A549 (cell line): ENCODE data around the gene DNAH17. TPM values are rescaled to one million over a fixed set of nuclear protein-coding genes. Genes with fewer than 3 reads are reported as not detected.

Experiments used
- ATAC-seq, 2 experiments: fragments of 200-7000 bp in 1 of 2; fragments of >200 bp in 1 of 2; cut with Nextera tagmentation in 1 of 2; cut with Tn5 transposase in 1 of 2; 3 replicates each; pipeline versions ENCODE4 v1.8.0 to v1.9.1; 2018 to 2020; ENCODE audit warnings: mild to moderate bottlenecking in 1 of 2, moderate library complexity in 1 of 2
- CTCF ChIA-PET: fragments of 300-600 bp; sonication (Branson Sonifier 250); formaldehyde crosslinking; extraction: SDS; loops from one replicate; lab custom pipeline; 2021; ENCODE audit warnings: antibody characterized with exemption, inconsistent platforms; lab: Yijun Ruan, JAX
- POLR2A ChIA-PET: fragments of 350-600 bp; formaldehyde crosslinking; extraction: SDS; loops from one replicate; lab custom pipeline; 2021; ENCODE audit warnings: antibody characterized with exemption, inconsistent platforms; lab: Yijun Ruan, JAX
- DNase-seq, 2 experiments: peaks; one replicate each; pipeline versions ENCODE4 v3.0.0 to v3.0.0-alpha.2; 2011 to 2016; ENCODE audit warnings: low read depth in 1 of 2, low spot score in 1 of 2
- FAIRE-seq: peaks from 2 replicates; lab custom pipeline; 2011; peaks lifted over from hg19 to GRCh38; lab: Jason Lieb, UNC
- H3K27ac ChIP-seq, 2 experiments: fragments of >200 bp; sonication (Bioruptor Twin); formaldehyde crosslinking; 3 replicates each; pipeline ENCODE4 v1.5.1; 2016 to 2017
- H3K4me1 ChIP-seq: fragments of >200 bp; sonication (Bioruptor Twin); formaldehyde crosslinking; 3 replicates; pipeline ENCODE4 v1.6.1; 2016
- H3K4me2 ChIP-seq: fragments of >200 bp; sonication (Bioruptor Twin); formaldehyde crosslinking; 3 replicates; pipeline ENCODE4 v1.6.1; 2016
- H3K4me3 ChIP-seq: fragments of >200 bp; sonication (Bioruptor Twin); formaldehyde crosslinking; 3 replicates; pipeline ENCODE4 v1.5.1; 2016
- H3K9me3 ChIP-seq: fragments of >200 bp; sonication (Bioruptor Twin); formaldehyde crosslinking; 3 replicates; pipeline ENCODE4 v1.6.1; 2016
- ATOH8 ChIP-seq: fragments of 250-450 bp; sonication (Bioruptor Pico); IDR thresholded peaks from 2 replicates; pipeline ENCODE4 v1.5.0; 2020; ENCODE audit warnings: low read depth, mild to moderate bottlenecking, moderate library complexity
- BHLHE40 ChIP-seq: IDR thresholded peaks from 2 replicates; pipeline ENCODE4 v1.6.1; 2012; ENCODE audit warnings: low read depth, low read length, inconsistent platforms
- E2F6 ChIP-seq: IDR thresholded peaks from 2 replicates; pipeline ENCODE4 v1.6.1; 2012; ENCODE audit warnings: low read depth, borderline replicate concordance
- ESRRA ChIP-seq: fragments of 150-350 bp; IDR thresholded peaks from 2 replicates; pipeline ENCODE4 v1.6.1; 2014; ENCODE audit warnings: mild to moderate bottlenecking, low read length, borderline replicate concordance
- FOXS1 ChIP-seq: fragments of 250-450 bp; sonication (Bioruptor Pico); IDR thresholded peaks from 2 replicates; pipeline ENCODE4 v1.5.0; 2020; ENCODE audit warnings: mild to moderate bottlenecking, moderate library complexity
- HMGXB4 ChIP-seq: fragments of 250-450 bp; sonication (Bioruptor Pico); IDR thresholded peaks from 2 replicates; pipeline ENCODE4 v1.5.0; 2021; ENCODE audit warnings: mild to moderate bottlenecking, moderate library complexity, borderline replicate concordance
- HOXB13 ChIP-seq: fragments of 250-450 bp; sonication (Bioruptor Pico); IDR thresholded peaks from 2 replicates; pipeline ENCODE4 v1.5.0; 2020; ENCODE audit warnings: low read depth, mild to moderate bottlenecking, moderate library complexity
- JUN ChIP-seq, 2 experiments: fragments of >200 bp; sonication (Bioruptor Twin); formaldehyde crosslinking; IDR thresholded peaks; 2 replicates in 1 of 2; 3 replicates in 1 of 2; pipeline ENCODE4 v1.6.1; 2016 to 2017
- JUNB ChIP-seq: fragments of >200 bp; sonication (Bioruptor Twin); formaldehyde crosslinking; IDR thresholded peaks from 2 replicates; pipeline ENCODE4 v1.6.1; 2016
- NPAS2 ChIP-seq: fragments of 250-450 bp; sonication (Bioruptor Pico); IDR thresholded peaks from 2 replicates; pipeline ENCODE4 v1.8.0; 2022; ENCODE audit warnings: mild to moderate bottlenecking, moderate library complexity, borderline replicate concordance
- NR3C1 ChIP-seq: fragments of >200 bp; sonication (Bioruptor Twin); formaldehyde crosslinking; IDR thresholded peaks from 3 replicates; pipeline ENCODE4 v1.6.1; 2017
- RAD21 ChIP-seq, 2 experiments: fragments of >200 bp in 1 of 2; sonication (Bioruptor Twin) in 1 of 2; formaldehyde crosslinking in 1 of 2; IDR thresholded peaks in 1 of 2; conservative IDR thresholded peaks in 1 of 2; 2 replicates in 1 of 2; 3 replicates in 1 of 2; pipeline ENCODE4 v1.6.1; 2012 to 2018; ENCODE audit warnings: inconsistent platforms in 1 of 2
- RARB ChIP-seq: fragments of 250-450 bp; sonication (Bioruptor Pico); IDR thresholded peaks from 2 replicates; pipeline ENCODE4 v1.8.0; 2021; ENCODE audit warnings: mild to moderate bottlenecking, moderate library complexity
- RCOR1 ChIP-seq: fragments of 150-350 bp; IDR thresholded peaks from 2 replicates; pipeline ENCODE4 v1.6.1; 2014; ENCODE audit warnings: antibody characterized with exemption, low read length, low read depth
- ZNF302 ChIP-seq: fragments of 250-450 bp; sonication (Bioruptor Pico); IDR thresholded peaks from 2 replicates; pipeline ENCODE4 v1.9.0; 2021; ENCODE audit warnings: inconsistent platforms, mild to moderate bottlenecking, moderate library complexity
- ZSCAN20 ChIP-seq: fragments of 250-450 bp; sonication (Bioruptor Pico); IDR thresholded peaks from 2 replicates; pipeline ENCODE4 v1.8.0; 2022; ENCODE audit warnings: mild to moderate bottlenecking, moderate library complexity
- WGBS: methylation state at CpG from one replicate; pipeline ENCODE4 v1.1.6; 2017; ENCODE audit errors: missing lambda C conversion rate; 5-methylcytosine and 5-hydroxymethylcytosine counted together
- polyA plus RNA-seq, 4 experiments: library from polyadenylated mRNA; depleted of rRNA in 3 of 4; stranded (reverse); fragments of >200 nt; fragmentation: RNase III in 1 of 4; extraction: RNeasy Plus Mini Kit Qiagen cat#74134 plus additional on column Dnase treatment in 1 of 4; gene quantifications; 2 replicates in 3 of 4; 3 replicates in 1 of 4; pipeline ENCODE4 v1.2.3, GENCODE V29; 2011 to 2017
- TF ChIP-seq, protein P1 (sequence below): fragments of 450-650 bp; IDR thresholded peaks from 2 replicates; pipeline ENCODE4 v1.6.1; 2014; ENCODE audit warnings: antibody characterized with exemption
- TF ChIP-seq, protein P2 (sequence below): IDR thresholded peaks from 2 replicates; pipeline ENCODE4 v1.6.1; 2012
- TF ChIP-seq, protein P3 (sequence below): fragments of >200 bp; sonication (Bioruptor Twin); formaldehyde crosslinking; IDR thresholded peaks from 3 replicates; pipeline ENCODE4 v1.5.1; 2016

DNAH17 gene
- polyA plus RNA-seq, 2 of the 4 experiments (the other 2 are of a cell fraction) = 0.21 to 0.26 TPM

DNA sequence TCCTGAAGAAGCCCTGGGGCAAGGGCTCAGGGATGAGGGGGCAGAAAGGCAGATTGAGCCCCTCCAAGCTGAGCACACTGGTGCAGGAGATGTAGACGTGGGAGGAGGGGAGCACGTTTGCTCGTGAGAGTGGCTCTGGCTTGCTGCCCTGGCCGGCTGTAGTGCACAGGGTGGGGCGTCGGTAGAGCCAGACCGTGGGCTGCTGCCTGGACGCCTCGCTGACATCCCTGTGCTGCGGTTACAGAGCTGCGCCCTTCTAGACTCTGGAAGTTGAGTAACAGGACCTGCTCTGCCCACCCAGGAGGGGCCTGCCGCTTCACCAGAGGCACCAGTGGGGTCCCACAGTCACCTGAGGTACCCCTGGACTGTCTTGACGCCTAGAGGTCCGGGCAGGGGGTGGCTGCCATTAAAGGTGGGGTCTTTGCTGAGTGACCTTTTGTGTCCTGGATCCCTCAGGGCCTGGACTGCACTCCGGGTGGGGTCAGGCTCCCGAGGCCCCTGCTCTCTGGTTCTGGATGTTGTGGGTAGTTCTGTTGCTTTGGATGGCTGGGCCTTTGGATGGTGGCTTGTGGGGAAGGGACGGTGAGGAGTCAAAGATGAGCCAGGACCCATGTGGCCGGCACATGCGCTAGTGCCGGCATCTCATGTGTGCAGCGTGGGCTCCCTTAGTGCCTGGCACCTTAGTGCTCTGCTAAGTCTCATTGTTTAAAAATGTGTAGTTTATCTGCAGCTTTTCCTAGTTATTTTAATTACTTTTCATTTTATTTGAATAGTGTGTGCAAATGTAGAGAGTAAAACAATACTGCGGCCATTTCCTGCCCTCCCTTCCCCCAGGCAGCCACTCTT is 157.0 kb downstream of the DNAH17 start:
- DNase-seq (no peak), ATAC-seq (no peak), FAIRE-seq (no peak)
- 89% methylated on average over 22 of the region's 22 CpGs for WGBS
- TF ChIP-seq, protein P1, sequence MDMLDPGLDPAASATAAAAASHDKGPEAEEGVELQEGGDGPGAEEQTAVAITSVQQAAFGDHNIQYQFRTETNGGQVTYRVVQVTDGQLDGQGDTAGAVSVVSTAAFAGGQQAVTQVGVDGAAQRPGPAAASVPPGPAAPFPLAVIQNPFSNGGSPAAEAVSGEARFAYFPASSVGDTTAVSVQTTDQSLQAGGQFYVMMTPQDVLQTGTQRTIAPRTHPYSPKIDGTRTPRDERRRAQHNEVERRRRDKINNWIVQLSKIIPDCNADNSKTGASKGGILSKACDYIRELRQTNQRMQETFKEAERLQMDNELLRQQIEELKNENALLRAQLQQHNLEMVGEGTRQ = no peak
- TF ChIP-seq RAD21 (conservative IDR thresholded peaks at IDR 0.05 in 1 of 2, IDR thresholded peaks at IDR 0.05 in 1 of 2) (no peak), JUN (IDR thresholded peaks at IDR 0.05) (no peak), FOXS1 (no peak), E2F6 (no peak), RCOR1 (no peak), NR3C1 (no peak), HOXB13 (CRISPR knock-in tag) (no peak), RARB (CRISPR knock-in tag) (no peak), ATOH8 (no peak), NPAS2 (no peak), JUNB (no peak), ZSCAN20 (CRISPR knock-in tag) (no peak), BHLHE40 (no peak), ESRRA (no peak), HMGXB4 (CRISPR knock-in tag) (no peak), ZNF302 (CRISPR knock-in tag) (no peak)
- TF ChIP-seq, protein P2, sequence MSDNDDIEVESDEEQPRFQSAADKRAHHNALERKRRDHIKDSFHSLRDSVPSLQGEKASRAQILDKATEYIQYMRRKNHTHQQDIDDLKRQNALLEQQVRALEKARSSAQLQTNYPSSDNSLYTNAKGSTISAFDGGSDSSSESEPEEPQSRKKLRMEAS = no peak
- TF ChIP-seq, protein P3, sequence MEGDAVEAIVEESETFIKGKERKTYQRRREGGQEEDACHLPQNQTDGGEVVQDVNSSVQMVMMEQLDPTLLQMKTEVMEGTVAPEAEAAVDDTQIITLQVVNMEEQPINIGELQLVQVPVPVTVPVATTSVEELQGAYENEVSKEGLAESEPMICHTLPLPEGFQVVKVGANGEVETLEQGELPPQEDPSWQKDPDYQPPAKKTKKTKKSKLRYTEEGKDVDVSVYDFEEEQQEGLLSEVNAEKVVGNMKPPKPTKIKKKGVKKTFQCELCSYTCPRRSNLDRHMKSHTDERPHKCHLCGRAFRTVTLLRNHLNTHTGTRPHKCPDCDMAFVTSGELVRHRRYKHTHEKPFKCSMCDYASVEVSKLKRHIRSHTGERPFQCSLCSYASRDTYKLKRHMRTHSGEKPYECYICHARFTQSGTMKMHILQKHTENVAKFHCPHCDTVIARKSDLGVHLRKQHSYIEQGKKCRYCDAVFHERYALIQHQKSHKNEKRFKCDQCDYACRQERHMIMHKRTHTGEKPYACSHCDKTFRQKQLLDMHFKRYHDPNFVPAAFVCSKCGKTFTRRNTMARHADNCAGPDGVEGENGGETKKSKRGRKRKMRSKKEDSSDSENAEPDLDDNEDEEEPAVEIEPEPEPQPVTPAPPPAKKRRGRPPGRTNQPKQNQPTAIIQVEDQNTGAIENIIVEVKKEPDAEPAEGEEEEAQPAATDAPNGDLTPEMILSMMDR = no peak
- peak overlapping the region; percentile 62 for H3K4me2 ChIP-seq
- POLR2A ChIA-PET = interaction anchor here (1.7 to 2.3 kb wide), 2 partner anchors 60 to 62 kb away, joined by 5 to 24 read pairs; partner anchors contain the start of gene SOCS3
- H3K27ac ChIP-seq = peak overlapping the region in 1 of 2 experiments; percentile 78; a peak in 3 of 6 replicates
- H3K4me1 ChIP-seq = peaks cover 38% of the 10 kb centered on the region
- no peaks in the 10 kb centered on the region for H3K9me3 ChIP-seq
- CTCF ChIA-PET = interaction anchor here (0.7 to 12.8 kb wide), 15 partner anchors 16 to 288 kb away, joined by 3 to 388 read pairs (median 26); partner anchors contain the start of gene SOCS3
- no peak overlapping the region for H3K4me3 ChIP-seq
